Fibroblast of skin of right quadriceps (primary cell): Measurements from ENCODE around the gene PANK4.

Source experiments
- DNase-seq: peaks from one replicate; pipeline ENCODE4 v3.0.0-alpha.2; 2013

The PANK4 gene

DNA sequence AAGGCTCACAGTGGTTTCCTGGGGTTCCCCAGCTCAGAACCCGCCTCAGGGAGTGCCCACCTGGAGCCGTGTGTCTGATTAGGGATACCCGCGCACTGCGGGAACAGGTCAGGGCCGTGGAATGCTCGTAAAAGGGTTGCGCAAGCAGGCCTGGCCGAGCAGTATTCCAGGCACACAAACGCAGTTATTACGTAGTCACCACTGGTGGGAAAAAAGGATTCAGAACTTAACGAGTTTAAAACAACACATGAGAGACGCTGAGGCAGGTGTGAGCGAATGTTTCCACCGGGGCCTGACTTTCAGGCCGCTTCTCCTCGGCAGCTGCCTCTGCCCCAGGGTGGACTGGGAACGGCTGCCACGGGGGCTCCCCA lies 32.1 kb downstream of the PANK4 start:
- DNase-seq: peak; percentile 49

DNA sequence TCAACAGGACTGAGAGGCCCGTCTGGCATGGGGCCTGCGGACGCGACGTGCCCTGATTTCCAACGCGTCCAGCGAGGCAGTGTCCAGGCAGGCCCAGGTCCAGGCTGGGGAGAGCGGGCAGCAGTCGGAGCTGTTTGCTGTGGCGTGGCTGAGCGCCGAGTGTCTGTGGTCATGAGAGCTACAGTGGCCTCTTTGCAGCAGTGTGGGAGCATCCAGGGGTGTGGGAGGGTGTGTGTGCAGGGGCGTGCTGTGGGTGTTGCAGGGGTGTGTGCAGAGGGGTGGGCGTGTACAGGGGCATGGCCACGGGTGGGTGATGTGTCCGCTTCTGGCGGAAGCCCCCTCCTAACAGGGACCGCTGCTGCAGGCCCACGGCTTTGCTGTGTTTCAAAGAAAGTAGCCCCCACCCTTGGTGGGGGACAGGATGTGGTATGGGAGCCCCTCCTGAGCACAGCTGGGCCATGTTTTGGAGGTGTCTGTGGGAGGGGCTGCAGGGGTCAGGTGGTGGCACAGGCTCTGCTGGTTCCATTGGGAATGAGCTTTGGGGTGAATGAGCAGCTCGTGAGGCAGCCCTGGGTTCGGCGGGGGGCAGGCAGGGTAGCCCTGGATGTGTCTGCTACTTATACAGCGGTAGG lies 32.6 kb downstream of the PANK4 start:
- DNase-seq: no peak

DNA sequence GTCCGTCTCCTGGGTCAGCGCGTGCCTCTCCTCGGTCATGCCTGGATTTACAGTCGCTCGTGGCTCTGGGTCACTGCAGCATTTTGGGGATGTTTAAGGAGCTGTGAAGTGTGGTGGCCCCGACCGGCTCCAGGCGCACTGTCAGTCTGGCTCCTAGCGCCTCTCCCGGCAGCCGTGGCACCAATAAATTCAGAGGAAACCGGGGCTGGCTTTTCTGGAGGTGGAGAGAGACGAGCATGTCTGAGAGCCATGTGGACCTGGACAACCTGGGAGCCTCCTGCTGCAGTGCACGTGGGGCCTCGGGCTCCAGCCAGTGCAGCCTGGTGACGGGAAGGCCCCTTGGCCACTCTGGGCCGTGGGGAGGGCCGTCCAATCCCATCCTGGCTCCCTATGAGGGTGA lies 33.2 kb downstream of the PANK4 start:
- DNase-seq: no peak

DNA sequence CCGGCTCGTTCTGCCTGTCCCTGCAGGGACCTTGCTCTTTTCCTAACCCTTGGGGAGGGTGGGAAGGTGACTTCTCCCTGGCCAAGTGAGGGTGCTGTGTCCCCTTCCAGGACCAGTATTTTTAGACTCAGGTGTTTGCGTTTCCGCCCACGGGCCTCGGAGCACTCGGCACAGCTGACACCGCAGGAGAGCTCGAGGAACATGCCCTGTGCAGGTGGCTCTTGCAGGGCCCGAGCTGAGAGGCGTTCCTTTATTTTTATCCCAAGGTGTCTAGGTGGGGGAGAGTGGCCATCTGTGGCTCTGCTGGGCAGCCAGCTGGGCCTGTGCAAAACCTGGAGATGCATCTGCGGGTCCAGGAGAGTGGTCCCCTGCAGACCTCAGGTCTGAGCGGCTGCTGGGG lies 34.3 kb downstream of the PANK4 start:
- no peak for DNase-seq

DNA sequence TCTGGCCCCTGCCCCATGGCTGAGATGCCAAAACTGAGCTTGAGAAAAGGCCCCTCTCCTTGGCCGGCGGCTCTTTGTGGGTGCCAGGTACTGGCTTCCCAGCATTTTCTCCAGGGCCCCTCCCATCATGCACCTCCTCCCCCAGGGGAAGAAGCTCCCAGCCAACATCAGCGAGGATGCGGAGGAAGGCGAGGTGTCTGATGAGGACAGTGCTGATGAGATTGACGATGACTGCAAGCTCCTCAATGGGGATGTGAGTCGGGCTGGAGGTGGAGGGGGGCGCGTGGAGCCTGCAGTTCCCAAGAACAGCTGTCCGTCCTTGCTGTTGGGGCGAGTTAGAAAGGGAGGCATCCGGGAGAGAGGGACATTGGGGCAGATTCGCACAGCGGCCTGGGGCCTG lies 36.8 kb downstream of the PANK4 start:
- no peak for DNase-seq

DNA sequence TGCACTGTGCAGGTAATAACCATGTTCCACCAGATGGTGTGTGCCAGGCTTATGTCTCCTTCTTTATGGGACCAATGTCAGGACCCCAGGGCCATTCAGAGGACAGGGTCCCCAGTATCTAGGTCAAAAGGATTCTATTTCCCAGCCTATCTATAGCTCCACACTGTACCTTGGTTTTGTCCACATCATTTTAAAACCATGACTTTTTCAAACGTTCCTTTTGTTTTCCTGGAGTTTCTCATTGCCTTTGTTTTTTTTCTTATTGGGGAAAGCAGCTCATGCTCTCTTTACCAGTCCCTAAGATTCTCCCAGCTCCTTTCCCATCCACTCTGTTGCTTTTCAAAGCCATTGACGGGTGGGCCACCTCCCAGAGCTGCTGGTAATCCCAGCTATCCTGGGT lies 37.7 kb downstream of the PANK4 start:
- no peak for DNase-seq

DNA sequence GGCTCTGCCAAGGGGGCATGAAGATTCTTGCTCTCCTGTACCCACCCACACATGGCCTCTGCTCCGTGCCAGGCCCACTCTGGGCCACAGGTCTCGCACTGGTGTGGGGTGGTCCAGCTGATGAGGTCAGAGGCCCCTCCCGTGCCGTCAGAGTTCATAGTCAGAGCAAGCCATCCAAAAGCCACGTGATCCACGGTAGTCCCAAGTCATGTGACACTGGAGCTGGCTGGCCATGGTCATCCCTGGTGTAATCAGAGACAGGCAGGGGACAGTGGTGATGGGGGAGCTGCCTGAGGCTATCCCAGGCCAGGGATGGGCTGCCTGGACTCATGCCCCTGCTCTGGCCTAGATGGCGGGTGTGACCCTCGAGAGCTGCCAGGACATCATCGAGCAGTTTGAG lies 39.8 kb downstream of the PANK4 start:
- no peak for DNase-seq

DNA sequence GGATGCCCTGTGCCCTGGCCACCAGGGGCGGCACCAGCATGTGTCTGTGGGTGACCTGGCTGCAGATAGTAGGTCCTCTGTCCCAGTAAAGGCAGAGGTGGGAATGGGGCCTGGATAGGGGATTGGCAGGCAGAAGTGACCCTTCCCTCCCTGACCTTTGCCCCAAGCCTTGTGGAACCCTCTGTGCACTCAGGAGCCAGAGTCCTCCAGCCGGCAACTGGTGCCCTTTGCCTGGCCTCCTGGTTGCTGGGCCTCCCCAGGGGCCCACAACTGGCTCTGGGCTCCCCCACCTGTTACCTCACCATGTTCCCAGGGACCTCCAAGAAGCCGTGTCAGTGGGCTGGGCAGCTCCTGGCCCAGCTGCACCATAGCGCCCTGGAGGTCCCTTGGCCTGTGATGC lies 40.4 kb downstream of the PANK4 start:
- DNase-seq: no peak

DNA sequence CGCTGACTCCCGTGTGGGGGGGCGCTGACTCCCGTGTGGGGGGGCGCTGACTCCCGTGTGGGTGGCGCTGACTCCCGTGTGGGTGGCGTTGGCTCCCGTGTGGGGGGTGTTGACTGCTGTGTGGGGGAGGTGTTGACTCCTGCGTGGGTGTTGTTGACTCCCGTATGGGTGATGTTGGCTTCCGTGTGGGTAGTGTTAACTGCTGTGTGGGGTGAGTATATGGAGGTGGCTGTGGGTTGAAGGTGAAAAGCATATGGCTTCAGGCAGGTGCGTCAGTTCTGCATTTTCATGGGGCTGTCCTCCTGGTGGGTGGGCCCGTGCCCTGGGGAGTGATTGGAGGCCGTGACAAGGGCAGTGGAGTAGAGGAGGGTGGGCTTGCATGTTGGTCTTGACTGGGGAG lies 42.4 kb downstream of the PANK4 start:
- DNase-seq: no peak

DNA sequence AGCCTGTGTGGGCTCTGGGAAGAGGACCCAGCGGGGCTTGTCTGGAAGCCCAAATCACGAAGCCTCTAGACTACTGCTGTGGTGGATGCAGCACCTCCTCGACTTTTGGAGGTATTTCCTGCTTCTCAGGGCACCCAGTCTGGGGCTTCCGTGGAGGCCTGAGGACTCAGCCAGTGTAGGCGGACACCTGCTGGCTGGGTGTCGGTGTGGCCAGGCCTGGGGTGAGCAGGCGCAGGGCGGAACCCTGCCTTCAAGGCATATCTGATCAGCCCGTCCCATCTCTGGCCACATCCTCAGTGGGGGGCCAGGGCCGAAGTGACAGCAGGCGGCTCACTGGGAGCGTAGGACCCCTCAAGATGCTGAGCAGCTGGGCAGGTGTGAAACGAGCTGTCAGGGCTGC lies 43.4 kb downstream of the PANK4 start:
- no peak for DNase-seq

DNA sequence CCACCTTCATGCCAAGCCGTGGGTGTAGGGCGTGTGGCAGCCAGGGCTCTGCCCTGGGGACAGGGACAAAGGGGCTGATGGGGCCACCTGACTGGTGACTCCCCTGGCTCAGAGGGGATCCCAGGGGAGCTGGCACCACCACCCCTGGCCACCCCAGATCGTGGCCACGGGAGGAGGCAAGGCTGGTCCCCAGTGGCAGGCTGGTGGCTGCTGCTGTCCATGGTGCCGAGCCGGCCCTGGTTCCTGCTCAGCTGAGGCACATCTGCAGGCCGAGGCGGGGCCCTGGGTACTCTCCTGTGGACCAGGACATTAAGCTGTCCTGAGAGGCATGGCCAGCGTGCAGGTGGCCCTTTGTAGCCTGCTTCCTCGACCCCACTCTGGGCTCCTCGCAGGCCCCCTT lies 43.8 kb downstream of the PANK4 start:
- DNase-seq: no peak

DNA sequence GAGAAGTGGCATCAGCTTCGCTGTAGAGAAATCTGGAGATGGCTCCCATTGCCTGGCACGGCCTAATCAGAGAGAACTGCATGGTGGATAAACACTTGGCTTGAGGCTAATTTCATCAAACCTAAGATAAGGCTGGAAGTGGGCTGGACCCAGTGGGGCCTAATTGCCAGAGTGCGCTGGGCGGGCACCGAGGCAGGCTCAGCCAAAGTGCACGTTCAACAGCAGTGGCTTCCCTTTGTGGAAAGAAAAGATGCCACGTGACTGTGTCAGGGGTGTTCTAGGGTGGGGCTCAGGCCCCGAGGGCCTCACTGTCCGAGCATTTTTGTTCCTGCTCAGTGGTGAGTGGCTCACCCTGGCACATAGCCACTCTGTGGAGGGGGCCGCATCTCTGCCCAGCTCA lies 44.5 kb downstream of the PANK4 start:
- no peak for DNase-seq

DNA sequence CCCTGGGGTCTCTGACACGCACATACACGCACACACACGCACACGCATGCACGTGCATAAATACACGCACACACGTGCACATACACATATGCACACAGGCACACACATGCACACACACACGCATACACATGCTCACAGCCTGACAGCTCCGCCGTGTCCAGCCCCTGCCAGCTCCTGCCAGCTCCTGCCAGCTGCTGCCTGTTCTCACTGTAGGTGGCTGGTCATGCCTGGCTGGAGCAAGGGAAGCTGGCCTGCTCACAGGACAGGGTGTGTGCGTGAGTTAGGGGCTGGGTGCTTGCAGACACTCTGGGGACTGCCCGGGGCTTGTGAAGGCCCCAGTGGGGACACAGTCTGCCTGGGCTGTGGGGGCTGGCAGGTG lies 45.4 kb downstream of the PANK4 start:
- no peak for DNase-seq

DNA sequence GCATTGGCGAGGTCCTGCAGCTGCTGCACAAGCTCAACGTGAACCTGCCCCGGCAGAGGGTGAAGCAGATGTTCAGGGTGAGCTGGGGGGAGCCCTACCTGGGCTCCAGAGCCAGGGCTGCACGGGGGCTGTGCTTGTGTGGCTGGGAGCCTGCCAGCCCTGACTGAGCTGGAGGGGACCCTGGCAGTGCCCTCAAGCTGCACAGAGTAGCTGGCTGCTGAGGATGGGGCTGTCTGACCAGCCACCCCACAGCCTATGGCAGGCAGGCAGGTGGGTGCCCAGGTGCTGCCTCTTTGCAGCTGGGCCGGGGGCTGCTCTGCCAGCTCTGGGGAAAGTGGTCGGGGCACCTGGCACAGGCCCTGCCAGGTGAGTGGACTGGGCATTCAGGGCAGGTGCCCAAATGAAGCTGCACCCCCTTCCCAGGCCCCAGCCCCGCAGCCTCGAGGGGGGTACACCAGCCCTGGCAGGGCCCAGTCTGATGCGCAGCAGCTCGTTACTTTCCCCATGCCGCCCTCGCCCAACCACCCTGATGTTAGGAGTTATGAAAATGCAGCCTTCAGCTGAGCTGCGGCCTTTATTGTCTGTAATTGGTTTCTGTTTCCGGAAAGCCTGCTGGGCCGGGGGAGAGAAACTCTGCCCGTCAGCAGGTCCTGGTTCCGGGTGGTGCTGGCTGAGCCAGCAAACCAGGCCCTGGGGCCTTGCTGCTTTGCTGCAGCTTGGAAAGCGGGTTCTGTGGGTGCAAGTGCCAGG lies 46.0 kb downstream of the PANK4 start:
- DNase-seq: no peak

DNA sequence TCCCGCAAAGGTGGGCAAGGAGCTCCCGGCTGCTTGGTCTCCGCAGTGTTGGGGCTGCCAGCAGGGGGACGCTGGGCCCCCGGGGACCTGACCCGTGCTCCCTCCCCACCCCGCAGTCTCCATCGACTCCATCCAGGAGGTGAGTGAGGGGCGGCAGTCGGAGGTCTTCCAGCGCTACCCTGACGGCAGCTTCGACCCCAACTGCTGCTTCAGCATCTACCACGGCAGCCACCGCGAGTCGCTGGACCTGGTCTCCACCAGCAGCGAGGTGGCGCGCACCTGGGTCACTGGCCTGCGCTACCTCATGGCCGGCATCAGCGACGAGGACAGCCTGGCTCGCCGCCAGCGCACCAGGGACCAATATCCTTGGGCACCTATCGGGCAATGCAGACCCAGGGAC lies 46.8 kb downstream of the PANK4 start:
- no peak for DNase-seq

DNA sequence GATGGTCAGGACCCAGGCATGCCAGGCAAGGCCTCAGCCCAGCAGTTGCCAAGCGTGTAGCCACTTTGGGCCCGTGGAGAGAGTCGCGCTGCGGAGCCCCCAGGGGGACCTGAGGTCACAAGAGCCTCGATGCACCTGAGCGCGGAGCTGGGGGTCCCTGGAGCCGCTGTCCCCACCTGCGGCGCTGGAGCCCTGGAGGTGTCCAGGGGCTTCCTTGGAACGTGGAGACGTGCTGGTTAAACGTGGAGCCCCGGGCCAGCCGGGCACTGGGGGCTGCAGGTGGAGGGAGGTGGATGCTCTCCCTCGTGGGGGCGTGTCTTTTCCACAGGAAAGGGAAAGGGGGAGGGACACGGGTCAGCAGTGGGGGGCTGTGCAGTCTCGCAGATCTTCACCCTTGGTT lies 47.2 kb downstream of the PANK4 start:
- no peak for DNase-seq

DNA sequence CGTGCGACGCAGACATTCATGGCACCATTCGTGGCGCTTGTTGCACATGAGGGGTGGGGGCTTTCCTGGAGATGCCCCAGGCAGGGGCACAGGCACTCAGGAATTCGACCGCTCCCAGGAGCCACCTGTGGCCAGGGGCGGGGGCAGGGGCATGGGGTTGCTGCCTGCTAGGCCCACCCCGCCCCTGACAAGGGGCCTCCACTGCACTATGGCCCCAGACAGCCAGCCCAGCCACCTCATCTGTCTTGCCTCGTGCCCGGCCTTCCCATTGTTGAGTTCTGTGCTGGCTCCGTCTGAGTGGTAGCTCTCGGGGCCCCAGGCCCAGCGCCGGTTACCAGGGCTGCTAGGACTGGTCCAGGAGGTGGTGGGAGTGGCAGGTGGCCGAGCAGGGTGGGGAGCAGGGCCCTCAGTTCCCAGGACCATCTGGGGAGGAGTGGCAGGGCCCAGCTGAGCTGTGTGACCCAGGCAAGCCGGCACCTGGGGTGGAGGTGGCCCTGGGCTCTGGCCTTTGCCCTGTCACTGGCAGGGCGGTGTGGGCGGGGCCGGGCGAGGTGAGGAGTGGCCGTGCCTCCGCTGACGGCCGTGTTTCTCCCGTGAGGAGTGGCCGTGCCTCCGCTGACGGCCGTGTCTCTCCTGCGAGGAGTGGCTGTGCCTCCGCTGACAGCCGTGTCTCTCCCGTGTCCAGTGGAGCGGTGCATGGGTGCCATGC lies 48.5 kb downstream of the PANK4 start:
- no peak for DNase-seq

DNA sequence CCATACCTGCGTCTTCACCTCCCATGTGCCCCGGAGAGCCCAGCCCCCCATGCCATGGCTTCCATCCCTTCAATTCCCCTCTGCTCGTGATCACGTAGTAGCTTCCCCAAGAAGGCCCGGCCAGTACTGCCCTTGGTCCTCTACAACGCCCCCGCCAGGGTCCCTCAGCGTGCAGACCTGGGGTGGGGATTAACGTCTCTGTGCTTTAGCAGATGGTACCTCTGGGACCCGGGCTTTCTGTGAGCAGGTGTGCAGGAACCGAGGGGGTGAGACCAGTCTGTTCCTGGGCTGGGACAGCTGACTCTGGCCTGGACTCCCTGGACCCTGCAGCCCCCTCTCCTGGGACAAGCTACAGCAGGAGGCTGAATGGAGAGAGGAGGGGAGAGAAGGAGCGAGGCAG lies 49.1 kb downstream of the PANK4 start:
- no peak for DNase-seq

DNA sequence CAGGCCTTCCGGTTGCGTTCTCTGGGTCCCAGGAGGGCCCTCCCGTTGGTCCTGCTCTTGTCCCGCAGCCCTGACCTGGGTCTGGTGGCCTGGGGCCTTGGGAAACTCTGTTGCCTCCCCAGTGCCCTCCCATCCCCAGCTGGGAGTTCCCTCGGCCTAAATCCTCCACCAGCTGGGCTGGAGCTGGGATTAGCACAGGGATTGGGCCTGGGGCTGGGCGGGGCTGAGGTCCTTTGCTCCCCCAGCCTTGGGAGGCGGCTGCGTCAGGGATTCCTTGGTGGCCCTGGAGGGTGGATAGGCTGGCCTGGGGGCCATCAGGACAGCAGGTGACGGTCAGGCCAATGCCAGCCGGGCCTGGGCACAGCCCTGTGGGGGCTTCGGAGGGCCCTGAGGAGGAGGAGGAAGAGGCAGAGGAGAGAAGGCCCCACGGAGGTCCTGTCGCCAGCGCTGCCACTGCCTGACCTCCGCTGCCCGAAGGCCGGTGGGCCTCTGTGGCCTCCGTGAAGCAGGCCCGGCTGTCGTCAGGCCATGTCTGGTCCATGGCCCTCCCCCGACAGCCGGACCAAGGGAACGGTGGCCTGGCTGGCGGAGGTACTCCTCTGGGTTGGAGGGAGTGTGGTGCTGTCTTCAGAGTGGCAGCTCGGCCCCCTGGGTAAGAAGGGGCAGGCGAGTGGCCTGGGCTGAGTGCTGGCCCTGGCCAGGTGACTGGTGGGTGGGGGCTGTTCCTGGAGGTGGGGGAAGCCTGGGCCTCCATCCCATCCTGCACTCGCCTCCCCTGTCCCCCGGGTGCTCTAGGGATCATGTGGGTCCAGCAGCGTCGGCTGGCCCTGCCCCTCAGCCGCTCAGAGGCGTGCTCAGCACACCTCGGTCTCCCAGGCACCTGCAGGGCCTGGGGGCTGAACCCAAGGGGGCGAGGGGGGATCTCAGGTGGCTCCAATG lies 50.1 kb downstream of the PANK4 start, which contains the start of gene PLCH2:
TSS of gene PLCH2 (plus strand) at position 229 of the 939 bp plus-strand sequence. CDS start at position 529, 300 bp downstream.
- DNase-seq: no peak

DNA sequence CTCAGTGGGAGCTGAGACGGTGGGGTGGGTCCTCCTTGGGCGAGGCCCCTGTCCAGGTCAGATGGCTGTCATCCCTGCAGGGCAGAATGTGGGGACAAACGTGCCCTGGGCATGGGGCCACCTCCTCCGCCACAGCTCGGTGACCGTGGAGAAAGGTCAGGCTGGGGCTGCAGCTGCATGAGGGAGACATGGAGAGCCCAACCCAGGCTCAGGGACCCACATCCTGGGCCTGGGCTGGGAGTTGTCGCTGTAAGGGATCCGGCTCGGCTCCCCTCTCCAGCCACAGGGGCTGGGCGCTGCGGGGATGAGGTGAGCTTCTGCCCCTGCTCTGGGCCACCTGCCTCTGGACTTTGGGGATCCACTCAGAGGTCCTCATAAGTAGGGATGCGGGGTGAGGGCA lies 50.8 kb downstream of the PANK4 start:
- no peak for DNase-seq

DNA sequence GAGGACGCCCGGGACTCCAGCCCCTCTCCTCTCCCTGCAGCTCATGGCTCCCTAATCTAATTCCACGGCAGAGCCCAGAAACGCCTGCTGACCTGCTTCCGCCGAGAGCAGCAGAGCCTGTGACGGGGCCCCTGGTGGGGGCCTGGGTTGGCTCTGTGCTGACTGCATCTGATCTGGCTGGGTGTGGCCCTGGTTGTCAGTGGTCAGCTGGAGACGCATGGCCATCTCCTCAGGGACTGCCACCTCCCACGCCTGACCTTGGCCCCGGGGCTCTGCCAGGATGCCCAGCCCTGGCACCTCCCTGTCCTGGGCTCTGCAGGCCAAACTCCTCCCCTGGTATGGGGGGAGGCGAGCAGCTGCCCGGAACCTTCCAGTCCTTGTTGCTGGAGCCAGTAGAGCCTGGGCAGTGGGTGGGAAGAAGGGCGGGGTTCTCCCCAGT lies 51.4 kb downstream of the PANK4 start:
- no peak for DNase-seq

DNA sequence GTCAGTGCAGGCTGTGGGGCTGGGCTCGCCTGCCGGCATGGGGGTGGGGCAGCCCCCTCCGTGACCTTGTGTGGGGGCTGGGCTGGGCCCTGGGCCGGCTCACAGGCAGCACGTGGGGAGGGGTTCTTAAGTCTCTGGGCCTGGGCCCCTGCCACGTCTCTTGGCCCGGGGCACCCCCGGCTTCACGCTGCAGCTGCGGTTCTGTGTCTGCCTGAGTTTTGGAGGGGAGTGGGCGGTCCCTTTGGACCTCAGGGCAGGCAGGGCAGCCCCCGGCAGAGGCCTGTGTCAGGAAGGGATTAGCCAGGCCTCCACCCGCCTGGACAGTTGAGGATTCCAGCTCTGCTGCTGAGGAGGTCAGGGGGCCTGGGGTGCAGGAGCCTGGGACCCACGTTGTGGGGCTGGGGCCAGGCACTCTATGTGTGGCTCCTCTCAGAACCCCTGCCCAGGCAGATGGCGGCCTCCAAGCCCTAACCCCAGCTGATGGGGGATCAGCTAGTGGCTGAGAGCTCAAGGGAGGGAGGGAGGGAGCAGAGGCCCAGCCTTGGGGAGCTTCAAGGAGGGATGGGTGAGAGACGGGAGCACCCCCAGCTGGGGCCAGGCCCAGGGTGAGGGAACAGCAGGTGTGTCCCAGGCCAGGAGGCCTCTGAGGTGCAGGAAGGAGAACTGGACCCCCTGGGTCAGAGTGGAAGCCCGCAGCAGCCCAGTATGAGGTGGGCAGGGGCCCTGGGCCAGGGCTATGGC lies 52.1 kb downstream of the PANK4 start:
- DNase-seq: no peak
